Liver (tissue), 9 donors: Measurements from ENCODE around the gene KLF3. TPM values are rescaled to one million over a fixed set of nuclear protein-coding genes. Genes with fewer than 3 reads are reported as not detected.

Source experiments
- DNase-seq: peaks from one replicate; pipeline ENCODE4 v3.0.0-alpha.2; 2017; ENCODE audit warnings: low spot score
- H3K27ac ChIP-seq, 2 donors: one replicate each; pipeline ENCODE4 v1.7.0; 2013; ENCODE audit warnings: inconsistent platforms in 2 of 2, low read length in 2 of 2, control low read depth in 1 of 2, low read depth in 1 of 2, mild to moderate bottlenecking in 1 of 2
- H3K27me3 ChIP-seq, 4 donors: one replicate each; pipeline versions ENCODE4 v1.6.1 to v1.7.0; 2013; ENCODE audit warnings: low read length in 3 of 4, inconsistent platforms in 1 of 4, mild to moderate bottlenecking in 1 of 4, moderate library complexity in 1 of 4; ENCODE audit not compliant: control insufficient read depth in 4 of 4, insufficient read depth in 4 of 4
- H3K36me3 ChIP-seq, 4 donors: one replicate each; pipeline versions ENCODE4 v1.6.1 to v1.7.0; 2013; ENCODE audit warnings: low read length in 3 of 4, mild to moderate bottlenecking in 3 of 4, low read depth in 1 of 4, moderate library complexity in 1 of 4; ENCODE audit not compliant: control insufficient read depth in 4 of 4, insufficient read depth in 3 of 4
- H3K4me1 ChIP-seq, 4 donors: one replicate each; pipeline versions ENCODE4 v1.6.1 to v1.7.0; 2013; ENCODE audit warnings: low read length in 3 of 4, mild to moderate bottlenecking in 3 of 4, moderate library complexity in 1 of 4; ENCODE audit not compliant: control insufficient read depth in 4 of 4, insufficient read depth in 4 of 4
- H3K4me3 ChIP-seq, 3 donors: one replicate each; pipeline versions ENCODE4 v1.6.1 to v1.7.0; 2013; ENCODE audit warnings: low read length in 3 of 3, control low read depth in 1 of 3, low read depth in 1 of 3, mild to moderate bottlenecking in 1 of 3
- H3K9ac ChIP-seq, 2 donors: one replicate each; pipeline ENCODE4 v1.7.0; 2013; ENCODE audit warnings: low read length in 2 of 2, mild to moderate bottlenecking in 2 of 2, moderate library complexity in 2 of 2, control low read depth in 1 of 2, low read depth in 1 of 2
- H3K9me3 ChIP-seq, 4 donors: one replicate each; pipeline versions ENCODE4 v1.6.1 to v1.7.0; 2013; ENCODE audit warnings: low read length in 3 of 4; ENCODE audit not compliant: control insufficient read depth in 4 of 4
- EGR1 ChIP-seq, 2 donors: IDR thresholded peaks; 2 replicates each; pipeline ENCODE4 v1.6.1; 2016 to 2018; ENCODE audit warnings: antibody characterized with exemption in 2 of 2, low read depth in 2 of 2
- FOXA1 ChIP-seq: IDR thresholded peaks from 2 replicates; pipeline ENCODE4 v1.6.1; 2016; ENCODE audit warnings: antibody characterized with exemption
- FOXA2 ChIP-seq: IDR thresholded peaks from 2 replicates; pipeline ENCODE4 v1.6.1; 2016; ENCODE audit warnings: antibody characterized with exemption
- HNF4A ChIP-seq, 2 donors: conservative IDR thresholded peaks; 2 replicates each; pipeline ENCODE4 v1.6.1; 2016; ENCODE audit warnings: antibody characterized with exemption in 2 of 2, mild to moderate bottlenecking in 2 of 2
- HNF4G ChIP-seq: IDR thresholded peaks from 2 replicates; pipeline ENCODE4 v1.6.1; 2016; ENCODE audit warnings: antibody characterized with exemption
- JUND ChIP-seq, 2 donors: IDR thresholded peaks; 2 replicates each; pipeline ENCODE4 v1.6.1; 2016; ENCODE audit warnings: antibody characterized with exemption in 2 of 2
- NR2F2 ChIP-seq: IDR thresholded peaks from 2 replicates; pipeline ENCODE4 v1.6.1; 2016; ENCODE audit warnings: antibody characterized with exemption
- RAD21 ChIP-seq, 2 donors: IDR thresholded peaks; 2 replicates each; pipeline ENCODE4 v1.6.1; 2016; ENCODE audit warnings: antibody characterized with exemption in 2 of 2, mild to moderate bottlenecking in 2 of 2
- RXRA ChIP-seq, 2 donors: IDR thresholded peaks; 2 replicates each; pipeline ENCODE4 v1.6.1; 2017 to 2018; ENCODE audit warnings: antibody characterized with exemption in 2 of 2, mild to moderate bottlenecking in 1 of 2
- SP1 ChIP-seq: IDR thresholded peaks from 2 replicates; pipeline ENCODE4 v1.6.1; 2018; ENCODE audit warnings: antibody characterized with exemption, mild to moderate bottlenecking
- TAF1 ChIP-seq: conservative IDR thresholded peaks from 2 replicates; pipeline ENCODE4 v1.6.1; 2016; ENCODE audit warnings: antibody characterized with exemption, mild to moderate bottlenecking
- WGBS: extraction: QIAGEN DNeasy Blood & Tissue Kit; methylation state at CpG from one replicate; pipeline ENCODE4 v1.1.7; 2013; 5-methylcytosine and 5-hydroxymethylcytosine counted together
- polyA plus RNA-seq, 2 donors: library from polyadenylated mRNA; stranded (reverse) in 1 of 2; unstranded in 1 of 2; fragments of 200-250 nt in 1 of 2; fragments of >200 nt in 1 of 2; fragmentation: Nextera tagmentation in 1 of 2; extraction: Ambion mirVana in 1 of 2; gene quantifications; one replicate each; pipeline versions ENCODE4 v1.2.1 to v1.2.3, GENCODE V29; 2013 to 2015
- total RNA-seq, 2 donors: library from RNA; depleted of rRNA; stranded (reverse); fragments of >200 nt; gene quantifications; one replicate each; pipeline ENCODE4 v1.2.3, GENCODE V29; 2014
- TF ChIP-seq, protein P1 (sequence below): IDR thresholded peaks from 2 replicates; pipeline ENCODE4 v1.6.1; 2016; ENCODE audit warnings: antibody characterized with exemption
- TF ChIP-seq, protein P2 (sequence below): IDR thresholded peaks from 2 replicates; pipeline ENCODE4 v1.6.1; 2016; ENCODE audit warnings: antibody characterized with exemption, mild to moderate bottlenecking
- TF ChIP-seq, protein P3 (sequence below): IDR thresholded peaks from 2 replicates; pipeline ENCODE4 v1.6.1; 2016; ENCODE audit warnings: antibody characterized with exemption
- TF ChIP-seq, protein P4 (sequence below): fragments of 150-350 bp; IDR thresholded peaks from 2 replicates; pipeline ENCODE4 v1.5.1; 2017; ENCODE audit warnings: improper control_type of control experiment, low read depth, low read length; ENCODE audit not compliant: missing input control
- donor health status: healthy.
- donor health status: healthy.
- donor health status: healthy.
- donor health status: healthy.
- donor health status: healthy.

The KLF3 gene
- total and polyA plus RNA-seq, 4 donors: 11.1 to 77.5 (median 21.0) TPM

DNA sequence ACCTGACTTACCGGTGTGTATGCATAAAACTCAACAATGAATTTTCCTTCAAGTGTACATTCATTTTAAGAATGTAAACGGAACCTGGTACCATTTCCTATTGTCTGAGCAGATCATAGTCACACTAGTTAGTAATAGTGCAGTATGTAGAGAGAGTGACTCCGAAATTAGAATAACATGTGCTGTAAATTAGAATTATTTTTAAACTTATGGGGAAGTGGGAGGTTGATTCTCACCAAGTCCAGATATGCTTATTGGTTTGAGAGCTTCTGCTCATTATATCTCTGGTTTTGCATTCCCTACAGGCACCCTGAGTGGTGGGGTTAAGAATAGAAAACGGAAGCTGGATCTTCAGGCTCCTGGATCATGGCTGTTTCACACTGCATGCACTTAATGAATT lies 39.6 kb downstream of the KLF3 start:
- H3K27ac ChIP-seq: no peak overlapping the region
- DNase-seq: no peak
- 74% methylated on average over 4 of the region's 4 CpGs for WGBS
- H3K9ac ChIP-seq: no peak overlapping the region
- H3K4me3 ChIP-seq: no peak overlapping the region
- peaks cover 0 to 2% (median under 1%) of the 10 kb centered on the region in 4 donors for H3K36me3 ChIP-seq
- H3K9me3 ChIP-seq: no peaks in the 10 kb centered on the region
- TF ChIP-seq FOXA2: no peak
- no peak for TF ChIP-seq TAF1
- TF ChIP-seq, protein P1, sequence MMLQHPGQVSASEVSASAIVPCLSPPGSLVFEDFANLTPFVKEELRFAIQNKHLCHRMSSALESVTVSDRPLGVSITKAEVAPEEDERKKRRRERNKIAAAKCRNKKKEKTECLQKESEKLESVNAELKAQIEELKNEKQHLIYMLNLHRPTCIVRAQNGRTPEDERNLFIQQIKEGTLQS: no peak
- no peak for TF ChIP-seq SP1
- no peak for TF ChIP-seq RXRA (IDR thresholded peaks at IDR 0.05)
- TF ChIP-seq FOXA1: no peak
- no peak for TF ChIP-seq NR2F2
- TF ChIP-seq, protein P2, sequence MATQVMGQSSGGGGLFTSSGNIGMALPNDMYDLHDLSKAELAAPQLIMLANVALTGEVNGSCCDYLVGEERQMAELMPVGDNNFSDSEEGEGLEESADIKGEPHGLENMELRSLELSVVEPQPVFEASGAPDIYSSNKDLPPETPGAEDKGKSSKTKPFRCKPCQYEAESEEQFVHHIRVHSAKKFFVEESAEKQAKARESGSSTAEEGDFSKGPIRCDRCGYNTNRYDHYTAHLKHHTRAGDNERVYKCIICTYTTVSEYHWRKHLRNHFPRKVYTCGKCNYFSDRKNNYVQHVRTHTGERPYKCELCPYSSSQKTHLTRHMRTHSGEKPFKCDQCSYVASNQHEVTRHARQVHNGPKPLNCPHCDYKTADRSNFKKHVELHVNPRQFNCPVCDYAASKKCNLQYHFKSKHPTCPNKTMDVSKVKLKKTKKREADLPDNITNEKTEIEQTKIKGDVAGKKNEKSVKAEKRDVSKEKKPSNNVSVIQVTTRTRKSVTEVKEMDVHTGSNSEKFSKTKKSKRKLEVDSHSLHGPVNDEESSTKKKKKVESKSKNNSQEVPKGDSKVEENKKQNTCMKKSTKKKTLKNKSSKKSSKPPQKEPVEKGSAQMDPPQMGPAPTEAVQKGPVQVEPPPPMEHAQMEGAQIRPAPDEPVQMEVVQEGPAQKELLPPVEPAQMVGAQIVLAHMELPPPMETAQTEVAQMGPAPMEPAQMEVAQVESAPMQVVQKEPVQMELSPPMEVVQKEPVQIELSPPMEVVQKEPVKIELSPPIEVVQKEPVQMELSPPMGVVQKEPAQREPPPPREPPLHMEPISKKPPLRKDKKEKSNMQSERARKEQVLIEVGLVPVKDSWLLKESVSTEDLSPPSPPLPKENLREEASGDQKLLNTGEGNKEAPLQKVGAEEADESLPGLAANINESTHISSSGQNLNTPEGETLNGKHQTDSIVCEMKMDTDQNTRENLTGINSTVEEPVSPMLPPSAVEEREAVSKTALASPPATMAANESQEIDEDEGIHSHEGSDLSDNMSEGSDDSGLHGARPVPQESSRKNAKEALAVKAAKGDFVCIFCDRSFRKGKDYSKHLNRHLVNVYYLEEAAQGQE: no peak
- TF ChIP-seq, protein P3, sequence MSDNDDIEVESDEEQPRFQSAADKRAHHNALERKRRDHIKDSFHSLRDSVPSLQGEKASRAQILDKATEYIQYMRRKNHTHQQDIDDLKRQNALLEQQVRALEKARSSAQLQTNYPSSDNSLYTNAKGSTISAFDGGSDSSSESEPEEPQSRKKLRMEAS: no peak
- no peak for TF ChIP-seq RAD21 (IDR thresholded peaks at IDR 0.05)
- no peaks in the 10 kb centered on the region for H3K4me1 ChIP-seq
- H3K27me3 ChIP-seq: no peaks in the 10 kb centered on the region

DNA sequence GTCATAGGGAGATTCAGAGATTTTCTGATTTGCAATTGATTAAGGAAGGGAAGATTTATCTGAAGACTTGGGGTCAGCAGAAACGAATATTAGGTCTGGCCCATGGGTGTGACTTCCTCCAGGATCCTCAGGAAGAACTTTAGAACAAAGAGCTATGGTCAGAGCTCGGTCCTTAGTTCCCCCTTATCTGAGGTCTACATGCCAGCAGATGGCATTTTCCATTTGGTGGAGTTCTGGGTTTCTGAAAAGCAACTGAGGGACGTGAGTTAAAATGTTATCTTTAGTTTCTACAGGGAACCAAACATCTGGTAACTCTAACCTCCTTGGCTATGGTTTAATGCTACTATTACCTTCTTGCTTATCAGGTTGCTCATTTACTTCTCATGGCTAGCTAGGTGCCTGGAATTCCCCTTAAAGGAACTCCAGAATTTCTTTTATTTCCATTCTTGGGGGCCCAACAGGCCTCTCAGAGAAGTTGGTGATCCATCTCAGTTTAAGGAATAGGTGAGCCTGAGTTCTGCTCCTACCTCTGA lies 40.7 kb downstream of the KLF3 start:
- no peak overlapping the region for H3K9ac ChIP-seq
- H3K36me3 ChIP-seq: no peaks in the 10 kb centered on the region
- H3K27ac ChIP-seq: no peak overlapping the region
- H3K27me3 ChIP-seq: no peaks in the 10 kb centered on the region
- WGBS: 74% methylated on average over 3 of the region's 3 CpGs
- H3K4me1 ChIP-seq: no peaks in the 10 kb centered on the region
- TF ChIP-seq HNF4G (no peak), EGR1 (IDR thresholded peaks at IDR 0.05; ENCODE audit: low read depth in 2 of 2) (no peak), FOXA1 (no peak), JUND (IDR thresholded peaks at IDR 0.05) (no peak), HNF4A (conservative IDR thresholded peaks at IDR 0.05) (no peak), TAF1 (no peak)
- TF ChIP-seq, protein P3: no peak
- TF ChIP-seq, protein P4, sequence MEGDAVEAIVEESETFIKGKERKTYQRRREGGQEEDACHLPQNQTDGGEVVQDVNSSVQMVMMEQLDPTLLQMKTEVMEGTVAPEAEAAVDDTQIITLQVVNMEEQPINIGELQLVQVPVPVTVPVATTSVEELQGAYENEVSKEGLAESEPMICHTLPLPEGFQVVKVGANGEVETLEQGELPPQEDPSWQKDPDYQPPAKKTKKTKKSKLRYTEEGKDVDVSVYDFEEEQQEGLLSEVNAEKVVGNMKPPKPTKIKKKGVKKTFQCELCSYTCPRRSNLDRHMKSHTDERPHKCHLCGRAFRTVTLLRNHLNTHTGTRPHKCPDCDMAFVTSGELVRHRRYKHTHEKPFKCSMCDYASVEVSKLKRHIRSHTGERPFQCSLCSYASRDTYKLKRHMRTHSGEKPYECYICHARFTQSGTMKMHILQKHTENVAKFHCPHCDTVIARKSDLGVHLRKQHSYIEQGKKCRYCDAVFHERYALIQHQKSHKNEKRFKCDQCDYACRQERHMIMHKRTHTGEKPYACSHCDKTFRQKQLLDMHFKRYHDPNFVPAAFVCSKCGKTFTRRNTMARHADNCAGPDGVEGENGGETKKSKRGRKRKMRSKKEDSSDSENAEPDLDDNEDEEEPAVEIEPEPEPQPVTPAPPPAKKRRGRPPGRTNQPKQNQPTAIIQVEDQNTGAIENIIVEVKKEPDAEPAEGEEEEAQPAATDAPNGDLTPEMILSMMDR: no peak
- TF ChIP-seq, protein P2: no peak
- H3K9me3 ChIP-seq: no peaks in the 10 kb centered on the region
- no peak overlapping the region for H3K4me3 ChIP-seq
- no peak for DNase-seq
